GM18508 (cell line): ENCODE data around the gene PDE4B.
A peak's percentile ranks its signal among the peaks of the same experiment; 100 is the strongest.

Experiments
- ATAC-seq: cut with Tn5 transposase; IDR thresholded peaks from one replicate; pipeline ENCODE4 v1.9.1; 2021; ENCODE audit warnings: moderate number of reproducible peaks; ENCODE audit not compliant: insufficient read depth, unreplicated experiment

Gene PDE4B

GRCh38 chr1:66341446-66342089 lies 548.9 kb downstream of the PDE4B start:
- no peak for ATAC-seq

- no peak for ATAC-seq
These were observed 550.0 kb downstream of the PDE4B start for GRCh38 chr1:66342707-66343106.

- no peak for ATAC-seq
These were observed 551.1 kb downstream of the PDE4B start for GRCh38 chr1:66343569-66344325.

GRCh38 chr1:66346057-66346795 lies 553.5 kb downstream of the PDE4B start:
- no peak for ATAC-seq

GRCh38 chr1:66346873-66347272 lies 554.2 kb downstream of the PDE4B start:
- ATAC-seq: no peak

GRCh38 chr1:66348776-66349175 lies 556.1 kb downstream of the PDE4B start:
- ATAC-seq: no peak

GRCh38 chr1:66349242-66349641 lies 556.5 kb downstream of the PDE4B start:
- ATAC-seq: no peak

GRCh38 chr1:66350001-66350547 lies 557.4 kb downstream of the PDE4B start:
- peak; percentile 54 for ATAC-seq

GRCh38 chr1:66351478-66351877 lies 558.8 kb downstream of the PDE4B start:
- ATAC-seq: no peak

GRCh38 chr1:66351913-66352312 lies 559.2 kb downstream of the PDE4B start:
- ATAC-seq: no peak

GRCh38 chr1:66352792-66353191 lies 560.1 kb downstream of the PDE4B start:
- ATAC-seq: no peak

- no peak for ATAC-seq
These were observed 560.6 kb downstream of the PDE4B start for GRCh38 chr1:66353257-66353656.

- ATAC-seq: no peak
These were observed 561.9 kb downstream of the PDE4B start for GRCh38 chr1:66354311-66355201.

GRCh38 chr1:66355756-66356155 lies 563.1 kb downstream of the PDE4B start:
- no peak for ATAC-seq

GRCh38 chr1:66356605-66357004 lies 563.9 kb downstream of the PDE4B start:
- ATAC-seq: no peak

- no peak for ATAC-seq
These were observed 564.3 kb downstream of the PDE4B start for GRCh38 chr1:66357021-66357420.

GRCh38 chr1:66357478-66358197 lies 564.9 kb downstream of the PDE4B start:
- ATAC-seq: no peak

GRCh38 chr1:66359269-66359668 lies 566.6 kb downstream of the PDE4B start:
- ATAC-seq: no peak

- ATAC-seq: no peak
These were observed 567.1 kb downstream of the PDE4B start for GRCh38 chr1:66359815-66360214.
